Measurements from ENCODE around the gene EIF4E3.

Gene EIF4E3

GRCh38 chr3:71752831-71753700 lies 27.9 kb upstream of the EIF4E3 start:
- no peak for FAIRE-seq
- DNase-seq (ENCODE audit: insufficient read length, low spot score) = no peak
- no peak for TF ChIP-seq PAX5 (IDR thresholded peaks at IDR 0.05; ENCODE audit: insufficient read depth, low read length, severe bottlenecking)
- no peak for TF ChIP-seq TAF1 (IDR thresholded peaks at IDR 0.05; ENCODE audit: low read depth, low read length)
- no peak for TF ChIP-seq POLR2AphosphoS5 (IDR thresholded peaks at IDR 0.05; ENCODE audit: low read depth, low read length)
- TF ChIP-seq SPI1 (IDR thresholded peaks at IDR 0.05; ENCODE audit: low read depth, low read length) = no peak
- TF ChIP-seq POU2F2 (IDR thresholded peaks at IDR 0.05; ENCODE audit: low read depth, low read length) = no peak
- TF ChIP-seq POLR2A (IDR thresholded peaks at IDR 0.05; ENCODE audit: low read depth, low read length) = no peak

- no peak for TF ChIP-seq PAX5 (IDR thresholded peaks at IDR 0.05; ENCODE audit: insufficient read depth, low read length, severe bottlenecking)
- no peak for TF ChIP-seq SPI1 (IDR thresholded peaks at IDR 0.05; ENCODE audit: low read depth, low read length)
- TF ChIP-seq POLR2AphosphoS5 (IDR thresholded peaks at IDR 0.05; ENCODE audit: low read depth, low read length) = no peak
- FAIRE-seq (no peak), DNase-seq (ENCODE audit: insufficient read length, low spot score) (no peak)
Measured at GRCh38 chr3:71751602-71752001, 26.4 kb upstream of the EIF4E3 start.

- DNase-seq (ENCODE audit: insufficient read length, low spot score) (no peak), FAIRE-seq (no peak)
- TF ChIP-seq POLR2AphosphoS5 (IDR thresholded peaks at IDR 0.05; ENCODE audit: low read depth, low read length) (no peak), TAF1 (IDR thresholded peaks at IDR 0.05; ENCODE audit: low read depth, low read length) (no peak), POU2F2 (IDR thresholded peaks at IDR 0.05; ENCODE audit: low read depth, low read length) (no peak), SPI1 (IDR thresholded peaks at IDR 0.05; ENCODE audit: low read depth, low read length) (no peak), PAX5 (IDR thresholded peaks at IDR 0.05; ENCODE audit: insufficient read depth, low read length, severe bottlenecking) (no peak), POLR2A (IDR thresholded peaks at IDR 0.05; ENCODE audit: low read depth, low read length) (no peak)
Measured at GRCh38 chr3:71744738-71745137, 19.5 kb upstream of the EIF4E3 start.

GRCh38 chr3:71742621-71743020 lies 17.4 kb upstream of the EIF4E3 start:
- no peak for FAIRE-seq
- TF ChIP-seq POLR2A (IDR thresholded peaks at IDR 0.05; ENCODE audit: low read depth, low read length) (no peak), TAF1 (IDR thresholded peaks at IDR 0.05; ENCODE audit: low read depth, low read length) (no peak), PAX5 (IDR thresholded peaks at IDR 0.05; ENCODE audit: insufficient read depth, low read length, severe bottlenecking) (no peak), POLR2AphosphoS5 (IDR thresholded peaks at IDR 0.05; ENCODE audit: low read depth, low read length) (no peak), POU2F2 (IDR thresholded peaks at IDR 0.05; ENCODE audit: low read depth, low read length) (no peak), SPI1 (IDR thresholded peaks at IDR 0.05; ENCODE audit: low read depth, low read length) (no peak)
- DNase-seq (ENCODE audit: insufficient read length, low spot score) = no peak

- FAIRE-seq (no peak), DNase-seq (ENCODE audit: insufficient read length, low spot score) (no peak)
- TF ChIP-seq POU2F2 (IDR thresholded peaks at IDR 0.05; ENCODE audit: low read depth, low read length) (no peak), POLR2A (IDR thresholded peaks at IDR 0.05; ENCODE audit: low read depth, low read length) (no peak), PAX5 (IDR thresholded peaks at IDR 0.05; ENCODE audit: insufficient read depth, low read length, severe bottlenecking) (no peak), POLR2AphosphoS5 (IDR thresholded peaks at IDR 0.05; ENCODE audit: low read depth, low read length) (no peak)
Measured at GRCh38 chr3:71734881-71735280, 9.7 kb upstream of the EIF4E3 start.

DNA sequence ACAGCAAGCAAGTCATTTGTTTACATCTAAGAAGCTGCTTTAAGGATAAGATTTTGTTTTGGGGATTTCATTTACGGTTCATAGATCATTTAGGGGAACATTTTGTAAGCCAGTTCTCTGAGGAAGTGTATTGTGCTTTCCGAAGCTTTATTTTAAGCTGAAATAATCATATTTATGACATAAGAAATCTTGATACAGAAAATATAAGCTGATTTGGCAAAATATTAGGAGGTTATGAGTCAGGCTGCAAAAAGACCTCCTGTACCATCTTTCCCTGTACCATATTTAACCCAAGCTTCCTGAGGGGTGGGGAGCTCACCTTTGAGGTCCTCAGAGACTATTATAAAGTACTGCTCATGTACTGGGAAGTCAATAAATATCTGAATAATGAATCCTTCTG lies 8.1 kb upstream of the EIF4E3 start:
- FAIRE-seq = no peak

DNA sequence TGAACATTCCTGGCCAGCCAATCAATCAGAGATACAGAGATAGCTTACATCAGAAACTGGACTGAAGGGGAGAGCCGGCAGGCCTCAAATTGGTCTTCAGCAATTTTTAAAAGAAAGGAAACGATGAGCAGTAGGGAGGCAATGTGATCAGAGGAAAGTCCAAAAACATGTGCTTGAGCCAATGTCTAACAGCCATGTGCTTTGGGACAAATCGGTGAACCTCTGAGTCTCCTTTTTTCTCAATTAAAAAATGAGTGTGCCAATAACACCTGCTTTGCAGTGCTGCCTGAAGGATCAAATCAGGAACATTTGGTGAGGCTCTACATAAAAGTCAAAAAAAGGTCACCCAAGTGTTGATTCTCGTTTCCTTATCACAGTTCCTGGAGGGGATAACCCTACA lies 7.4 kb upstream of the EIF4E3 start:
- DNase-seq (ENCODE audit: insufficient read length, low spot score) (no peak), FAIRE-seq (no peak)
- TF ChIP-seq PAX5 (IDR thresholded peaks at IDR 0.05; ENCODE audit: insufficient read depth, low read length, severe bottlenecking) (no peak), SPI1 (IDR thresholded peaks at IDR 0.05; ENCODE audit: low read depth, low read length) (no peak), POU2F2 (IDR thresholded peaks at IDR 0.05; ENCODE audit: low read depth, low read length) (no peak), POLR2AphosphoS5 (IDR thresholded peaks at IDR 0.05; ENCODE audit: low read depth, low read length) (no peak), POLR2A (IDR thresholded peaks at IDR 0.05; ENCODE audit: low read depth, low read length) (no peak), TAF1 (IDR thresholded peaks at IDR 0.05; ENCODE audit: low read depth, low read length) (no peak)

More for the DNA sequence above, 8.1 kb upstream of the EIF4E3 start:
- DNase-seq (ENCODE audit: insufficient read length, low spot score) = no peak
- no peak for TF ChIP-seq PAX5 (IDR thresholded peaks at IDR 0.05; ENCODE audit: insufficient read depth, low read length, severe bottlenecking)

GRCh38 chr3:71728632-71729342 lies 3.6 kb upstream of the EIF4E3 start:
- DNase-seq (ENCODE audit: insufficient read length, low spot score) (no peak), FAIRE-seq (no peak)

GRCh38 chr3:71726146-71726545 lies 944 bp upstream of the EIF4E3 start:
- TF ChIP-seq POLR2AphosphoS5 (IDR thresholded peaks at IDR 0.05; ENCODE audit: low read depth, low read length) (no peak), TAF1 (IDR thresholded peaks at IDR 0.05; ENCODE audit: low read depth, low read length) (no peak), POU2F2 (IDR thresholded peaks at IDR 0.05; ENCODE audit: low read depth, low read length) (no peak), SPI1 (IDR thresholded peaks at IDR 0.05; ENCODE audit: low read depth, low read length) (no peak), PAX5 (IDR thresholded peaks at IDR 0.05; ENCODE audit: insufficient read depth, low read length, severe bottlenecking) (no peak), POLR2A (IDR thresholded peaks at IDR 0.05; ENCODE audit: low read depth, low read length) (no peak)
- FAIRE-seq = no peak
- no peak for DNase-seq (ENCODE audit: insufficient read length, low spot score)

More at GRCh38 chr3:71728632-71729342, 3.6 kb upstream of the EIF4E3 start:
- TF ChIP-seq TAF1 (IDR thresholded peaks at IDR 0.05; ENCODE audit: low read depth, low read length) (no peak), POLR2A (IDR thresholded peaks at IDR 0.05; ENCODE audit: low read depth, low read length) (no peak), PAX5 (IDR thresholded peaks at IDR 0.05; ENCODE audit: insufficient read depth, low read length, severe bottlenecking) (no peak), SPI1 (IDR thresholded peaks at IDR 0.05; ENCODE audit: low read depth, low read length) (no peak), POLR2AphosphoS5 (IDR thresholded peaks at IDR 0.05; ENCODE audit: low read depth, low read length) (no peak), POU2F2 (IDR thresholded peaks at IDR 0.05; ENCODE audit: low read depth, low read length) (no peak)

Data from GM12891 (cell line).